ENCODE results near the gene CAPN2.

The CAPN2 gene

GRCh38 chr1:223716302-223716862, 4.0 kb downstream of the CAPN2 start:
- DNase-seq = no peak
- no peak for TF ChIP-seq POLR2A (IDR thresholded peaks at IDR 0.05; ENCODE audit: low read length)
- no peak for TF ChIP-seq GATA1 (IDR thresholded peaks at IDR 0.05; ENCODE audit: low read depth, low read length)

- DNase-seq = no peak
- TF ChIP-seq GATA1 (IDR thresholded peaks at IDR 0.05; ENCODE audit: low read depth, low read length) (no peak), POLR2A (IDR thresholded peaks at IDR 0.05; ENCODE audit: low read length) (no peak)
Measured at GRCh38 chr1:223717123-223717522, 4.8 kb downstream of the CAPN2 start.

DNA sequence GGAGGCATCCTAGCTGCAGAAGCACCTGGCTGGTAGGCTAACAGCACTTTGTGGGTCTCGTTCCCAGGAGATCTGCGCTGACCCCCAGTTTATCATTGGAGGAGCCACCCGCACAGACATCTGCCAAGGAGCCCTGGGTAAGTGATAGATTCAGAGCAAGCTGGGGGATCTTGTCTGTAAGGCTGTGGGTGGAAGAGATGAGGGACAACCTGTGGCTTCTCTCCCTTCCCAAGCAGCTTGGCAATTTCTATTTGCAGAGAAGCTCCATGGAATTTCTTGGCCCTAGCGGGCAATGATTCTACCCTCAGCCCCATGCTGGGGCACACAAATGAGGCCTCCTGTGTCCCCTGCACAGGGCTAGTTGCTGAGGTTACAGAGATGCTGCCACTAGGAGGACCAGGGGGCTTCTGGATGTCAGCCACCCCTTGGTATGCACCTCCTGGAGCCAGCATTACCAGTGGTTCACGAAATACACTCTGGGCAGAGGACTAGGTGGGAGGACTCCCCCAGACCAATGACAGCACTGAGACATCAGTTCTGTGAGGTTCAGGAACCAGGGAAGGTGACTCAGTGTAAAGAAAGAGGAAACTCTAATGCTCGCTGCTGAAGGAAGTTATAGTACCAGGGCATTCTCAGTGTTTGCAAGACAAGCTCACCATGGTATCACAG, 5.5 kb downstream of the CAPN2 start:
- no peak for TF ChIP-seq GATA1 (IDR thresholded peaks at IDR 0.05; ENCODE audit: low read depth, low read length)
- TF ChIP-seq POLR2A (IDR thresholded peaks at IDR 0.05; ENCODE audit: low read length) = no peak

GRCh38 chr1:223718850-223719249, 6.5 kb downstream of the CAPN2 start:
- no peak for DNase-seq
- TF ChIP-seq POLR2A (IDR thresholded peaks at IDR 0.05; ENCODE audit: low read length) = no peak
- no peak for TF ChIP-seq GATA1 (IDR thresholded peaks at IDR 0.05; ENCODE audit: low read depth, low read length)

More for the DNA sequence above, 5.5 kb downstream of the CAPN2 start:
- DNase-seq = no peak

DNA sequence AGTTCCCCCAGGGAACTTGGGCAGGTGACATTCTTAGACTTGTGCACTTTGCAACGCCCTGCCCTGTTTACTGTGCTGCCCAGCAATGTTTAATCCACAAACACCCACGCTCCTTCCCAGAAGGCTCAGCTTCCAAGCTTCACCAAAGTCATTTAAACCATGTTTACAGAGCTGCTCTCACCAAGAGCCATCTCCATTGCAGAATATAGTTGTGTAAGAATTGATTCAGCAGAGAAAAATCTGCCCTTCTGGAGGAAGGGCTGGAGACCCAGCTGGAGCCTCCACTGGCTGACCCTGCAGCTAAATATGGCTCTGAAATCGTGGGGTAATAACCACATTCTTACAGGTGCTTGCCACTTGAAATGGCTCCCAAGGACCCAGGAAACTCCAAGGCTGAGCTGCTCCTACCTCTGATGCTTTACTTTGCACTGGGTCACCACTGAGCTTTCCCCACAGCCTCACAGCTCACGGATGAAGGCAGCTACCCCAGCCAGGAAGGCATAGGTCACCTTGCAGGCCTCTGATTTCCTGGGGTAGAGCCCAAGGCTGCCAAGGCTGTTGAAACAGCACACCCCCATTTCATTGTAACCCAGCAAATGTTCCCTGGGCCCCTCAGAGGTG, 8.7 kb downstream of the CAPN2 start:
- no peak for DNase-seq
- TF ChIP-seq POLR2A (IDR thresholded peaks at IDR 0.05; ENCODE audit: low read length) (no peak), GATA1 (IDR thresholded peaks at IDR 0.05; ENCODE audit: low read depth, low read length) (no peak)

DNA sequence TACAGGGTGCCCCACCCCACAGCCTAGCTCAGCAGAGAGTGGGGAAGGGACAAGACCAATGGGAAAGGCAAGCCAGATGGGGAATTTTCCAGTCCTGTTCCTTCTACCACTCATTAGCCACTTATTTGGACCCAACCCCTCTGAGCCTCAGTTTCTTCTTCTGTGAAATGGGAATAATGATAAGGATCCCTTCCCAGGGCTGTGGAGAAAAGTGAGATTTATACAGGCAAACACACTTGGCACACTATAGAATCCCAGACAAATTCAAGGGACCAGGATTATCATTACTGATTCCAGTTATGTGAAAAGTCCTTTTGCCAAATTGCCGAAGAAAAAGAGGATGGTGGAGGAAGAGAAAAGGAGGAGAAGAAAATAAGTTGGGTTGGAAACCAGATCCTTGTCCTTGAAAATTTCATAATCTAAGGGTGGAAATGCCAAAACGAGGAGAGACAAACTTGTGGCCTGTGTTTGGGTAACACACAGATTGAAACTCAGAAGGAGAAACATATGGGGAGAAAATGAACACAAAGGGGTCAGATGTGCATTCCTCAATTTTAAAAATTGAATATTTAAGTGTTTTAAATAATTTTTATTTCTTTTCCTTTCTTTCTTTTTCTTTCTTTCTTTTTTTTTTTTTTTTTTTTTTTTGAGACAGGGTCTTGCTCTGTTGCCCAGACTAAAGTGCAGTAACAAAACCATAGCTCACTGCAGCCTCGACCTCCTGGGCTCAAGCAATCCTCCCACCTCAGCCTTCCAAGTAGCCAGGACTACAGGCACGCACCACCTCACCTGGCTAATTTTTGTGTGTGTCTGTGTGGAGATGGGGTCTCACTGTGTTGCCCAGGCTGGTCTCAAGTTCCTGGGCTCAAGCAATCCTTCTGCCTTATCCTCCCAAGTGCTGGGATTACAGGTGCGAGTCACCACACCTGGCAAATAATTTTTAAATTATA, 9.6 kb downstream of the CAPN2 start:
- no peak for DNase-seq
- TF ChIP-seq POLR2A (IDR thresholded peaks at IDR 0.05; ENCODE audit: low read length) = no peak
- TF ChIP-seq GATA1 (IDR thresholded peaks at IDR 0.05; ENCODE audit: low read depth, low read length) = no peak

- TF ChIP-seq POLR2A (IDR thresholded peaks at IDR 0.05; ENCODE audit: low read length) = no peak
- no peak for TF ChIP-seq GATA1 (IDR thresholded peaks at IDR 0.05; ENCODE audit: low read depth, low read length)
- DNase-seq = no peak
Measured at GRCh38 chr1:223723351-223723904, 11.1 kb downstream of the CAPN2 start.

DNA sequence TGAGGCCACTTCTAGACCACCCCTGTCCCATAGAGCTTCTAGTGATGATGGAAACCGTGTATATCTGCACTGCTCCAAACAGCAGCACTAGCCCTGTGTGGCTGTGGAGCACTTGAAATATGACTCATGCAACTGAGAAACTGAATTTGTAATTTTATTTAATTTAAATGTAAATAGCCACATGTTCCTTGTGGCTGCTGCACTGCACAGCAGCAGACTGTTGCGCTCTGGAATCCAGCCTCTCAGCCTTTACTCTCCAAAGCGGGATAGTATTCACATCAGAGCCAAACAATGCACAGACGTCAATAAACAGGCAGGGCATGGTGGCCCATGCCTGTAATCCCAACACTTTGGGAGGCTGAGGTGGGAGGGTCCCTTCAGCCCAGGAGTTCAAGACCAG, 12.0 kb downstream of the CAPN2 start:
- TF ChIP-seq GATA1 (IDR thresholded peaks at IDR 0.05; ENCODE audit: low read depth, low read length) (no peak), POLR2A (IDR thresholded peaks at IDR 0.05; ENCODE audit: low read length) (no peak)
- no peak for DNase-seq

DNA sequence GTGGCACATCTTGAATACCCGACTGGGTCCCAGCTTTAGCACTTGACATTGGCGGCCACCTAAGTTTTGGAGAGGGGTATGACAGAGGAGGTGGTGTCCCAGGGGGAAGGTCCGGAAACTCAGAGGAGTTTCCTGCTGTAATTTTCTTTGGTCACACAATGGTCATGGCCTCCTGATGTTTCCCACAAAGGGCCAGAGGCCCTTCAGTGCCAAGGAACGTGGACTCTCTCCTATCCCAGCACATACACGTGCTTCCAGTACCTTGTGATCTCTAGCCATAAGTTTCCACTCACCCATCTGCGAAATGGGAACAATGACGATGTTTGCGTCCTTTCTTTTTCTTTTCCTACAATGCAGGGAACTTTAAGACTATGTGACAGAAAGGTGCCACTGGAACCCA, 13.2 kb downstream of the CAPN2 start:
- TF ChIP-seq POLR2A (IDR thresholded peaks at IDR 0.05; ENCODE audit: low read length) (no peak), GATA1 (IDR thresholded peaks at IDR 0.05; ENCODE audit: low read depth, low read length) (no peak)
- no peak for DNase-seq

DNA sequence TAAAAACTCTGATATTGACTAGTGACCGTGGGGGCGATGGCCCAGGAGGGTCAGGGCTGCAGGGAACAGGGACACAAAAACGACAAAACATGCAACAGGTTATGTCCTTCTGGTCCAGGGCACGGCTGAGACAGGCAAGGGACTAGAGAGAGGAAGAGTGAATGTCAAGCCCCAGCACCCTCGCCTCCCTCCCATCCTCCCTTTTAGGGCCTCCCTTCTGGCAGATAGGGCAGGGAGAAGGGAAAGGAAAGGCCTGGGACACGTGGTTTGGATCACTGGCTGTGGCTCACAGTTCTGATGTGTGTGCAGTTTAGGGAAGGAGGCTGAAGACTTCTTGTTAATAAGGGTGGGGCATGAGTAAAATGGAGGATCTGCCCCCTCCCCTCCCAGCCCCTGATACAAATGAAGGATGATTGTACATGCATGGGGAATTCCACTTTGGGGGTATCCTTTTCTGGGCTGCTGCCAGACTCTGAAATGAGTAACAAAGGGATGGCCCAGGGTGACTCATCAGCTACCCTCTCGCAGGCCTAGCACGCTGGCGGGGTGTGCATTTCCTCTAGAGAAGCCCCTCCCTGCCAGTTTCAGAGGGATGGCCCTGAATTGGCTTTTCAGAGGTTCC, 14.2 kb downstream of the CAPN2 start:
- peak; percentile 27 to 68 for DNase-seq
- no peak for TF ChIP-seq POLR2A (IDR thresholded peaks at IDR 0.05; ENCODE audit: low read length)
- TF ChIP-seq GATA1 (IDR thresholded peaks at IDR 0.05; ENCODE audit: low read depth, low read length) = no peak

DNA sequence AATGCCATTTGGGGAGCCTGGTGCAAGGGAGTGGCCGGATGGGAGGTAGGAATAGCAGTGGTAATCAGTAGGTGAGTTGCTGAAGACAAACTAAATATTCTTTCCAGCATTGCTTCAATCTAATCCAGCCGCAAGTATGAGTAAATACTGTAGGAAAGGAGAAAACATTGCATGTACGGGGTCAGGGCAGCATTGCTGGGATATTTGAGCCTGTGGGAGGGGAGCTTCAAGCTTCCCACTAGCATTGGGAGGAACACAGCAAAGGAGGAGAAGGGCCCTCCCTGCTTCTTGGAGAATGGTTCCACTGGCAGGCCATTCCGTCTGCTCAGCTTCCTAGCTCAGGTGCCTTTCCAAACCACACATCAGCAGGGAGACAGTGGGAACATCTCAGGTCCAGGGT, 15.2 kb downstream of the CAPN2 start:
- TF ChIP-seq GATA1 (IDR thresholded peaks at IDR 0.05; ENCODE audit: low read depth, low read length) (no peak), POLR2A (IDR thresholded peaks at IDR 0.05; ENCODE audit: low read length) (no peak)
- DNase-seq = no peak

GRCh38 chr1:223729906-223730305, 17.6 kb downstream of the CAPN2 start:
- no peak for DNase-seq
- no peak for TF ChIP-seq POLR2A (IDR thresholded peaks at IDR 0.05; ENCODE audit: low read length)
- TF ChIP-seq GATA1 (IDR thresholded peaks at IDR 0.05; ENCODE audit: low read depth, low read length) = no peak

DNA sequence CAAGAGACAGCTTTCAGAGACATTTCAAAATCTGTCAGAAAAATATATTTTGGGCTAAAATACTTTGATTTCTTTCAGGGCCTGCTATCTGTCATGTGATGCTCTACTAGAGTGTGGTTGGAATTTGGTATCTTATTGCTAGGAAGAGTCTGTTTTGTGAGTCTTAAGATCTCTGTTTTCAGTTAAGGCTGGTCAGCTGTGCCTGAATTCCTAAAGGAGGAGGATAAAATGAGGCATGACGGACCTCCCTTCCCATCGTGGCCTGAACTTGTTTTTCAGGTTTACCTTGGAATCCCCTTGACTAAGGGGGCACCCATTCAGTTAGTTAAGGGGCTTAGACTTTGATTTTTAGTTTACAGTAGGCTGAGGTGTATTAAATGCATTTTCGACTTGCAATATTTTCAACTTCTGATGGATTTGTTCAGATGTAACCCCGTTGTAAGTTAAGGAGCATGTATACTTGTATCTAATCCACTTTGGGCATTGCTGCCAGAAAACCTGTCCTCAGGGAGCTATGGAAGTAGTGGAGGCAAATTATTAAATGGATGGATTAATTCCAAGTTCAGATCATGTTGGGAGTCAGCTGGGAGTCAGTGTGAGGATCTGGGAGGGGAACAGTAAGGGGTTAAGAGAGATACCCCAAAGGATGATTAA, 18.3 kb downstream of the CAPN2 start:
- TF ChIP-seq GATA1 (IDR thresholded peaks at IDR 0.05; ENCODE audit: low read depth, low read length) (no peak), POLR2A (IDR thresholded peaks at IDR 0.05; ENCODE audit: low read length) (no peak)
- DNase-seq = no peak
